Astrocyte of the cerebellum (primary cell): ENCODE data around the gene ISLR2.

Experiments used
- DNase-seq: peaks from one replicate; pipeline ENCODE4 v3.0.0-alpha.2; 2011; ENCODE audit warnings: low read depth
- H3K4me3 ChIP-seq: 2 replicates; pipeline ENCODE4 v1.5.1; 2011; ENCODE audit warnings: mild to moderate bottlenecking, low read depth, low read length, moderate library complexity
- in situ Hi-C: cut with HindIII; loops from 2 replicates; pipeline ENCODE4 v1.10.0; 2017; ENCODE audit warnings: low sequenced_read_pairs
- TF ChIP-seq, protein P1 (sequence below): IDR thresholded peaks from 2 replicates; pipeline ENCODE4 v1.5.1; 2012; ENCODE audit warnings: low read length, low read depth, moderate library complexity, mild to moderate bottlenecking; ENCODE audit errors: missing control alignments

ISLR2 gene

DNA sequence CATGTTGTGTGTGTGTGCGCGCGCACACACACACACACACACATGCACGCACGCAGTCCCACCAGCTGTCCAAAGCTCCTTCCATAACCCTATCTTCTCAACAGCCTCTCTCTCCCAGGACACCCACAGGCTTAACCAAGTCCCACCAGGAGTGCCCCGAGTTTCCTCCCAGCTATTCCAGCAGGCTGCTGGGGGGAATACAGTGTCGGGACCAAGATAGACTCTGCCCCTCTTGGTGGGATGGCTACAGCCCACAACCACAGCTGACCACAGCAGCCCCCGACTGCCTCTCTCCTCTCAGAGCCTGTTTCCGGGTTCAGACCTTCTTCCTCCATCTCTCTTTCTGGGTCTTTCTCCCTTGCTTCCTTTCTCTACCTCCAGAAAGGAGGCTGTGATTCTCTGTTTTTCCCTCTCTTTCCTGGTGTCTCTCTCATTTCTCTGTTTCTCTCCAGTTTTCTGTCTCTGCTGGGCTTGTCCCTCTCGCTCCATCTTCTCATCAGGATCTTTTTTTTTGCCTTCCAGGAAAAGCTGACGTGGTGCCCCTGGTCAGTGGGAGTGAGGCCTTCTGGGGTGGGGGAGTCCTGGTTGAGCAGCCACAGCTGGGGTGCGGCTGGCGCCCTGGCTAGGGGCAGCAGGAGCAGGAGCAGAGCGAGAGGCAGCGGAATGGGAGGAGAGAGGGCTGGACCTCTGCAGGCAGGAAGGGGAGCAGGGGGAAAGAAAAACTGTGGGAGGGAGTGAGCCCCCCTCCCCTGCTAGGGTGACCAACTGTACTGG is 39.9 kb downstream of the ISLR2 start:
- TF ChIP-seq, protein P1, sequence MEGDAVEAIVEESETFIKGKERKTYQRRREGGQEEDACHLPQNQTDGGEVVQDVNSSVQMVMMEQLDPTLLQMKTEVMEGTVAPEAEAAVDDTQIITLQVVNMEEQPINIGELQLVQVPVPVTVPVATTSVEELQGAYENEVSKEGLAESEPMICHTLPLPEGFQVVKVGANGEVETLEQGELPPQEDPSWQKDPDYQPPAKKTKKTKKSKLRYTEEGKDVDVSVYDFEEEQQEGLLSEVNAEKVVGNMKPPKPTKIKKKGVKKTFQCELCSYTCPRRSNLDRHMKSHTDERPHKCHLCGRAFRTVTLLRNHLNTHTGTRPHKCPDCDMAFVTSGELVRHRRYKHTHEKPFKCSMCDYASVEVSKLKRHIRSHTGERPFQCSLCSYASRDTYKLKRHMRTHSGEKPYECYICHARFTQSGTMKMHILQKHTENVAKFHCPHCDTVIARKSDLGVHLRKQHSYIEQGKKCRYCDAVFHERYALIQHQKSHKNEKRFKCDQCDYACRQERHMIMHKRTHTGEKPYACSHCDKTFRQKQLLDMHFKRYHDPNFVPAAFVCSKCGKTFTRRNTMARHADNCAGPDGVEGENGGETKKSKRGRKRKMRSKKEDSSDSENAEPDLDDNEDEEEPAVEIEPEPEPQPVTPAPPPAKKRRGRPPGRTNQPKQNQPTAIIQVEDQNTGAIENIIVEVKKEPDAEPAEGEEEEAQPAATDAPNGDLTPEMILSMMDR, result no peak
- no peak for DNase-seq
- no peak overlapping the region for H3K4me3 ChIP-seq
- in situ Hi-C loops, result no loop called here

- in situ Hi-C loops, result no loop called here
- no peak overlapping the region for H3K4me3 ChIP-seq
- DNase-seq, result no peak
- TF ChIP-seq, protein P1, result no peak
These were observed 40.6 kb downstream of the ISLR2 start for GRCh38 chr15:74170875-74171578.

DNA sequence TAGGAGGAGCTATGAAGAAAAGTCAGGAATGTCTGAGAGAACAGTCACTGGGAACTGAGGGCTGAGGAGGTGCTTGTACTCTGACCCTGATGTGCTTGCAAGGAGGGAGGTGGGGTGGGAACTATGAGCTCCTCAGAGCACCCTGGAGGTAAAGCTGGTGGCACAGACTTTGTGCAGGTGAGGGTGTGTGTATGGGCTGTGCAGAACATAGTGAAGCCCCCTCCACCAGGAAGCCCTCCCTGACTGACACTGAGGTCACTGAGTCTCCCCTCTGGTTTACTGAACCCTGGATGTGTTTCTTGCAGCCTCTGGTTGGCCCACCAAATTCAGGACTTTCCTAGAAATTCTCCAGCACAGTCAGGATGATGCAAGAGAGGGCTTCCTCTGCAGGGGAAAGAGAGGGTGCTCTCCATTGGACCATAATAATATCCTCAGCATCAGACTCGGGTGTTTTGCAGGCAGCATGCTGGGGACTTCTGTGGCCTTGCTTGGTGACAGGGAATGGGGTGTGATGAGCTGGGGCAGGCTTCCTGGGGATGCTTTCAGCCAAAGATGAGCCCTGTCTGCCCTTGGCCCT is 41.7 kb downstream of the ISLR2 start:
- in situ Hi-C loops, result no loop called here
- H3K4me3 ChIP-seq, result no peak overlapping the region
- DNase-seq, result no peak
- TF ChIP-seq, protein P1, result no peak

DNA sequence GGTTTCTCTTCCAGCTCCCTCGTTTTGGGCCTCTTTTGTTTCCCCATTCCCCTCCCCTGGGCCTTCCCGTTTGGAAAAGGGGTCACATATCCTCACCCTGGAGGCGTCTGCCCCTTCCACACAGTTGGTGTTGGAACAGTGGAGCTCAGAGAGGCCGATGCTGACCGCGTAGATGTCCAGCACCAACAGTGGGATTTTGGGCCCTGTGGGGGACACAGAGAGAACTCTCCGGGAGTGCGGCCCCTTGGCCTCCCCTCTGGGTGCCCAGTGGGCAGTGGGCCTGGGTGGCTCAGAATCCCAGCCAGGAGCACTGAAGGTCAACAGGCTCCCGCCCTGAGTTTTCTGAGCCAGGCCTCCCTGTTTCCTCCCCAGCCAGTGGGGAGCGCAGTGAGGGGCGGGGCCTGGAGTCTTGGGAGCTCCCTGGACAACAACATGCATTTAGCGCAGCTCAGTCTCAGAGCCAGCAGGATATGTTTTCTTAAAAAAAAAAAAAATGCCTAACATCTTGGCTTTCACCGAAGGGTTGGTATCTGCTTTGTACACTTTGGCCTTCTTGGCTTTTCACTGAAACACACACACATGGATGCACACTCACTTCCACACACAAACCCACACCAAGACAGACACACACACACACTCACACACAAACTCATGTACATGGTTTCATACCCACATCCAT is 42.5 kb downstream of the ISLR2 start:
- DNase-seq, result peak; percentile 23
- H3K4me3 ChIP-seq, result no peak overlapping the region
- in situ Hi-C loops, result no loop called here
- TF ChIP-seq, protein P1, result no peak

DNA sequence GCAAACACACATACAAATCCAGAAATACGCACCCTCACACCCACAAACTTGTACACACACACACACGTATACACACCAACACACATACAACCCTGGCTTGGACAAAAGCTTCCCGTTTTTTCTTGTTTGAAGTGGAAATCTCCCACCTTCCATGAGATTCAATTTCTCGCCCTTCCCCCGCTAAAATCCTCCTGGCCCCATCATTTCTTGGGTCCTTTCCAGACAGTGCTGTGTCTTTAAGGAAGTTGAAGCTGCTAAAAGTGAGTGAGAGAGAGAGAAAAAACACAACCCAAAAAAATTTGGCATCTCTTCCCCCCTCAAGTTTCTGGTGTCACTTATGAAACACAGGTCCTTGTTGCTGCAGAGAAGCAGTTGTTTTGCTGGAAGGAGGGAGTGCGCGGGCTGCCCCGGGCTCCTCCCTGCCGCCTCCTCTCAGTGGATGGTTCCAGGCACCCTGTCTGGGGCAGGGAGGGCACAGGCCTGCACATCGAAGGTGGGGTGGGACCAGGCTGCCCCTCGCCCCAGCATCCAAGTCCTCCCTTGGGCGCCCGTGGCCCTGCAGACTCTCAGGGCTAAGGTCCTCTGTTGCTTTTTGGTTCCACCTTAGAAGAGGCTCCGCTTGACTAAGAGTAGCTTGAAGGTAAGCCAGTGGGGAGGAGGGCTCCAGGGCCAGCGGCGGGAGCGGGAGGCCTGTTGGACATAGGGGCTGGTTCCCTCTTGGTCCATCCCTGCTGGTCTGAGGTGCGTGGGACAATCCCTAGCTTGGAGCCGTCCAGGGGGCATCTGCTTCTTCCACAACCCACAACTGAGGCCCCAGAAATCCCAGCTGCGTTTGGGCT is 43.2 kb downstream of the ISLR2 start, which contains the start of gene ISLR:
Gene ISLR, plus strand, starts transcription at position 331 of the 839 bp plus-strand sequence. CDS start 1,149 bp downstream, outside the sequence.
- H3K4me3 ChIP-seq, result peak within 1 kb of the TSS; percentile 20
- in situ Hi-C loops, result no loop called here
- DNase-seq, result peak; percentile 15
- TF ChIP-seq, protein P1, result no peak
